Immature natural killer cell (primary cell): ENCODE results near the gene FILIP1L. TPM values are rescaled to one million over a fixed set of nuclear protein-coding genes. Genes with fewer than 3 reads are reported as not detected.

Source experiments
- DNase-seq, 3 donors: peaks; one replicate each; pipeline ENCODE4 v3.0.0; 2022; ENCODE audit warnings: mixed read lengths in 1 of 3
- H3K27ac Mint-ChIP-seq, 6 donors: one replicate each; pipeline ENCODE4 v1.8.0; 2020; ENCODE audit warnings: mixed read lengths in 6 of 6, mild to moderate bottlenecking in 5 of 6, inconsistent platforms in 4 of 6, moderate library complexity in 3 of 6
- H3K27me3 Mint-ChIP-seq, 3 donors: one replicate each; pipeline ENCODE4 v1.8.0; 2020 to 2021; ENCODE audit warnings: low read depth in 3 of 3, mild to moderate bottlenecking in 3 of 3, mixed read lengths in 3 of 3, moderate library complexity in 3 of 3, inconsistent platforms in 1 of 3
- H3K36me3 Mint-ChIP-seq, 3 donors: one replicate each; pipeline ENCODE4 v1.8.0; 2020; ENCODE audit warnings: mixed read lengths in 3 of 3, inconsistent platforms in 2 of 3, mild to moderate bottlenecking in 2 of 3
- H3K4me1 Mint-ChIP-seq, 2 donors: one replicate each; pipeline ENCODE4 v1.8.0; 2020; ENCODE audit warnings: inconsistent platforms in 2 of 2, mild to moderate bottlenecking in 2 of 2, mixed read lengths in 2 of 2, moderate library complexity in 1 of 2
- H3K4me3 Mint-ChIP-seq, 5 donors: one replicate each; pipeline ENCODE4 v1.8.0; 2020; ENCODE audit warnings: mild to moderate bottlenecking in 5 of 5, mixed read lengths in 5 of 5, inconsistent platforms in 3 of 5, moderate library complexity in 3 of 5
- H3K9me3 Mint-ChIP-seq, 6 donors: one replicate each; pipeline ENCODE4 v1.8.0; 2020; ENCODE audit warnings: mild to moderate bottlenecking in 6 of 6, mixed read lengths in 6 of 6, inconsistent platforms in 4 of 6, moderate library complexity in 3 of 6
- polyA plus RNA-seq, 3 donors: library from polyadenylated mRNA; unstranded; fragments of 300-500 nt; fragmentation: Illumina TruSeq; gene quantifications; one replicate each; pipeline ENCODE4 v1.2.3, GENCODE V29; 2021

Gene FILIP1L
- polyA plus RNA-seq = under 1 TPM in 1 of 3 donors, not detected in 2; 0.09 TPM

DNA sequence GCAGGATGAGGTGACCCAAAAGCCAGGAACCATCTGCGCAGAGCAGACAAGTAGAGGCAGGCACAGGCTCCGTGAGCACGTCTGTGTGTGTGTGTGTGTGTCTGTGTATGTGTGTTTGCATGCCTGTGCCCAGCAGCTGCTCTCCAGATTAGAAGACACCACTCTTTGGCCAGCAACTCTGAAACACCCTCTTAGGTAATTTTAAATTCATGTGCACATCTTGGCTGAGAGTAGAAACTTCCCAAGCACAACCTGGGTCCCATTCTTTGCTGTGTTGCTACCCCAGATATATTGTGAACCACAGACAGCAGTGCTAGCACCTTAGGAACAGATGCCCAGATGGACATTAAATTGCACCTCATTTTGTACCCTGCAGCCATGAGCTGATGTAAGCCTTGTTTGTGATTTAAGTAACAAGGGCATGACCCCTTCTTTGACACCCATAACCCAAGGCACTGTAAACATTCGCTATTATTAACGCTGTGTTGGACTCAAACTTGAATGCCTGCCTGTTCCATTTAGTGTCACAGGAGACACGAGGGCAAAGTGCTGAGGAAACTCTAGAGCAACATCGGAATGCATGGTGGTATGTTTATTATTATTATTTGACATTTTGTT is at the start of gene FILIP1L:
Gene FILIP1L (minus strand): TSS at position 89 of the 618 bp plus-strand sequence.
- no peaks in the 10 kb centered on the region for H3K9me3 Mint-ChIP-seq
- no peak within 1 kb of the TSS for H3K4me3 Mint-ChIP-seq
- H3K4me1 Mint-ChIP-seq = no peaks in the 10 kb centered on the region
- no peaks in the 10 kb centered on the region for H3K27me3 Mint-ChIP-seq
- H3K27ac Mint-ChIP-seq = no peak within 1 kb of the TSS
- no peak for DNase-seq
- peaks cover 0 to 5% (median 0%) of the 10 kb centered on the region in 3 donors for H3K36me3 Mint-ChIP-seq

DNA sequence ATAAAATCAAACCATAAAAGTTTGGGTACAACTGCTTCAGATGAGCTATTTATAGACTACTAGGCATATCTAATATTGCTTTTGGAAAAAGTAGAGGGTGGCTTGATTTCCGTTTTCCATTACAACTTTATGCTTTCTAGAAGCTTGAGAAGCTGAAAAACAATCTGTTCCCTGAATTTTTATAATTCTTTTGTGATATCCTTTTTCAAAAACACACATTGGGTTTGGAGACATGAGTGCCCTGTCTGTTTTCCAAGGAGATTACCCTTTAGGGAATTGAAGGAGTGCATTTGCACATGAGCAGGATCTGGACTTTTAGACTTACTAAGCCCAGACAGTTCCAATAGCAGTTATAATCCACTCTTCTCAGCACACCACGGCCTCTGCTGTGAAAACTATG is 49.5 kb upstream of the FILIP1L start:
- no peak overlapping the region for H3K4me3 Mint-ChIP-seq
- H3K4me1 Mint-ChIP-seq = no peaks in the 10 kb centered on the region
- no peaks in the 10 kb centered on the region for H3K27me3 Mint-ChIP-seq
- H3K36me3 Mint-ChIP-seq = peaks cover 0 to 11% (median 5%) of the 10 kb centered on the region in 3 donors
- no peak for DNase-seq
- no peaks in the 10 kb centered on the region for H3K9me3 Mint-ChIP-seq
- H3K27ac Mint-ChIP-seq = no peak overlapping the region

DNA sequence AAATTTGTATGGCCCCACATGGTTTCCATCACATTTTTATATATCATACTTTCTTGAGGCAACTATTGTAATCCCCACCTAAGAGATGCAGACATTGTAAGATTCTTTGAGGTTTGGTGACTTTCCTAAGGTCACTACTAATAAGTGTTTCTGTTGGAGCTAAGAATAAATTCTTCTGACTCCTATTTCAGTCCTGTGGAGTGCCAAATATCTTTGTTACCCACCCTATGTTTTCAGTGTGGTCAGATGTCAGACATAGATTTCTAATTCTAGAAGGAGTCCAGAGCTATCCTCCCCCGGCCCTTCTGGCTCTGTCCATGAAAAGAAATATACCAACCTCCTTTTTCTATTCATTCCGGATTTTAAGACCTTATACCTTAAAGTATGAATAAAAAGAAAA is 46.2 kb upstream of the FILIP1L start:
- H3K9me3 Mint-ChIP-seq = peaks cover 7 to 12% (median 11%) of the 10 kb centered on the region in 6 donors
- no peaks in the 10 kb centered on the region for H3K27me3 Mint-ChIP-seq
- H3K4me3 Mint-ChIP-seq = no peak overlapping the region
- no peak for DNase-seq
- H3K36me3 Mint-ChIP-seq = peaks cover 7 to 13% (median 10%) of the 10 kb centered on the region in 3 donors
- H3K4me1 Mint-ChIP-seq = no peaks in the 10 kb centered on the region
- no peak overlapping the region for H3K27ac Mint-ChIP-seq

DNA sequence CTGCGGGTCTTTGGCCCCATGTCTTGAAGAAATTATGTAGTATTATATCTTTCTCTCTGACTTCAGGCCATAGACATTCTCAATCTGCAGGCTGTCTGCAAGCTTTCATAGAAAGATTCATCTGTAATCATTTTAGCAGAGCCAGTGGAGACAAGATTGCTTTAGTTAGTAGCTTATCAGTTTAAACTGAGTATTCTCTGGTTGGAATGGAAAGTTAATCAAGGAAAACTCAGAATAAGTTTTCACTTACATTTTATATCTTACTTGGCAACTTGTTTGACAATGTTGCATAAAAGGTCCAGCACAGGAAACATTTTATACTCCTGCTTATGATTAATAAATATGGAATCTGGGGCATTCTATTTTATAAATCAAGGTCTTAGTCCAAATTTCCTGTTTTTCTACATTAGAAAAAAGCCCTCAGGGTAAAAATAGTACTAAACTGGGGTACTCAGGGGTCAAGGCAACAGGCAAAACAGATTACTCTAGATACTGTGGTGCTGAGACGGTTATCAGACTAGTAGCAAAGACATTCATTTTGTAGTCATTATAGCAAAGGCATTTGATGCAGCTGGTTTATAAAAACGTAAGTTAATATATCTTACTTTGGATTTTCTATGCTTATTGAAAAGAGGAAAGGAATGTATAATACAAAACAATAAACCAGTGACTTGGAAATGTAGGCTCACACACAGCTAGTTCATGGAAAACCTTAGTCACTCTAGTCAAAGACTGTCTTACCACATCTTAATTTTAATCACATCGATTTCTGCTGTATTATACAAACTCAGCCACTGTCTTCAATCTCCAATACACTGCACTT is 45.2 kb upstream of the FILIP1L start:
- H3K4me1 Mint-ChIP-seq = no peaks in the 10 kb centered on the region
- no peak overlapping the region for H3K27ac Mint-ChIP-seq
- H3K9me3 Mint-ChIP-seq = peaks cover 7 to 20% (median 17%) of the 10 kb centered on the region in 6 donors
- no peaks in the 10 kb centered on the region for H3K27me3 Mint-ChIP-seq
- H3K36me3 Mint-ChIP-seq = peaks cover 14 to 19% (median 18%) of the 10 kb centered on the region in 3 donors
- H3K4me3 Mint-ChIP-seq = no peak overlapping the region
- no peak for DNase-seq

DNA sequence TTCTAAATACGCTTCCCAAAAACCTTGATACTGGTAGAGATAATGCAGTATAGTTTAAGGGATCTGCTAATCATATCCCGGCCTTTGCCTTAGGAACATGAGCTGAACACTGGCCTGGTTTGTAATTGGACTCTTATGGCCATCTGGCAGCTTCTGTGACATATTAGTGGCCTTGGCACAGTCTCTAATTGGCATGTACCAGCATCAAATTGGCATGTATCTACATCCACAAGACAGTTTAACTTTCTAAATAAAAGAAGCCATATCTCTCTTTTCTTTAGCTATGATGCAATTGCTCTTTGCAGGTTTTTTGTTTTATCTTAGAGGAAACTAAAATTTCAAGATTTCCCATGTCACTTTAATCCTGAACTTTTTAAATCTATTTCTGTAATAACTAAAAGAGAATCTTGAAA is 44.6 kb upstream of the FILIP1L start:
- H3K27ac Mint-ChIP-seq = no peak overlapping the region
- H3K9me3 Mint-ChIP-seq = peaks cover 7 to 20% (median 17%) of the 10 kb centered on the region in 6 donors
- H3K4me1 Mint-ChIP-seq = no peaks in the 10 kb centered on the region
- DNase-seq = no peak
- H3K4me3 Mint-ChIP-seq = no peak overlapping the region
- H3K27me3 Mint-ChIP-seq = no peaks in the 10 kb centered on the region
- H3K36me3 Mint-ChIP-seq = peaks cover 14 to 19% (median 18%) of the 10 kb centered on the region in 3 donors

DNA sequence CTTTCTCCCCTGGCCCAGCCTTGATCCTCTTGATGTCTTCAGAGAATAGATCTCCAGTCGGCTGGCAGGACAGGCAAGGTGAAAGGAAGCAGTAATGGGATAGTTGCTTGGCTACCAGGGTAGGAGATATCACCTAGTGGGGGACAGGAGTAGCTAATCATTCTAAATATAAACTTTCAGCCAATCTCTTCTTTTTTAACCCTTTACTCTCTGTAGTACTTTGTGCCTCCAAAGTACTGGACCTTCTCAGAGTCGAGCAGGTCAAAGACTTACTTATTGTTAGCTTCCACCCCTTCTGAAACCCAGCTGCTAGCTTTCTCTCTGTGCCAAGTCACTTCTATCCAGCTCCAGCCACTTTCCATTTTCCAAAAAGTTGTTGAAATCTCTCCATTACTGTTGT is 43.4 kb upstream of the FILIP1L start:
- H3K36me3 Mint-ChIP-seq = peaks cover 15 to 28% (median 23%) of the 10 kb centered on the region in 3 donors
- peaks cover 7 to 20% (median 17%) of the 10 kb centered on the region in 6 donors for H3K9me3 Mint-ChIP-seq
- no peak overlapping the region for H3K27ac Mint-ChIP-seq
- H3K4me3 Mint-ChIP-seq = no peak overlapping the region
- H3K27me3 Mint-ChIP-seq = no peaks in the 10 kb centered on the region
- H3K4me1 Mint-ChIP-seq = no peaks in the 10 kb centered on the region
- no peak for DNase-seq

DNA sequence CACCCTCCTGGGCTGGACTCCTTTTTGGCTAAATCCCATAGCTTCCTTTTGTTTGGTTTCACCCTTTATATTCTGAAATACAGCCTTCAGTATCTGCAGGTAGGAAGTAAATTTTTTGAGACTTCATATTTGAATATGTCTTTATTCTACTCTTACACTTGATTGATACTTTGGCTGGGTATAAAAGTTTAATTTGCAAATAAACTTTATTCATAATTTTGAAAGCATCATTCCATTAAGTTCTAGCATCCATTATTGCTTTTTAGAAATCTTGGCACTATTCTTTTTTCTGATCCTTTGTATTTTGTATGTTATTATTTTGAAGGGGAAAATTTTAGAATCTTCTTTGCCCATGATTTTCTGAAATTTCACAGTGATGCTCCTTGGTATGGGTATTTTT is 41.3 kb upstream of the FILIP1L start:
- Mint-ChIP-seq H3K27ac (no peak overlapping the region), H3K9me3 (peaks cover 7 to 20% (median 17%) of the 10 kb centered on the region in 6 donors), H3K4me1 (no peaks in the 10 kb centered on the region), H3K4me3 (no peak overlapping the region), H3K27me3 (no peaks in the 10 kb centered on the region), H3K36me3 (peaks cover 19 to 38% (median 23%) of the 10 kb centered on the region in 3 donors)
- DNase-seq = no peak

DNA sequence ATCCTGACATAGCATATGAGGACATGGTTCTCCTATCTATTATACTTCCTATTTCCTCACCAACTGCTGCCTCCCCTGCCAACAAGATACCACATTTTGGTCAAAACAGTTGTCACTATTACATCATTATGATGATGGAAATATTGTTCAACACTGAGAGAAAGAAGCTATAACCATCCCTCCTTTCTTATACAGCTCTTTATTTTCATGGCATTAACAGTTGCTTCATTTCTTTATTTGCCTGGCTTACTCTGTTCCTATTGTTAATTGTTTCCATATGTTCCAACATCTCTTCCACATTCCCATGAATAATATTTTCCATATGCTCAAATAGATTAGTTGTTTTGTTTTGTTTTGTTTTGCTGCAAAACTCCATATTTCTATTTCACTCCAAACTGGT is 40.8 kb upstream of the FILIP1L start:
- no peak overlapping the region for H3K27ac Mint-ChIP-seq
- no peaks in the 10 kb centered on the region for H3K27me3 Mint-ChIP-seq
- H3K36me3 Mint-ChIP-seq = peaks cover 19 to 40% (median 23%) of the 10 kb centered on the region in 3 donors
- DNase-seq = no peak
- no peak overlapping the region for H3K4me3 Mint-ChIP-seq
- H3K4me1 Mint-ChIP-seq = no peaks in the 10 kb centered on the region
- H3K9me3 Mint-ChIP-seq = peaks cover 7 to 20% (median 17%) of the 10 kb centered on the region in 6 donors

DNA sequence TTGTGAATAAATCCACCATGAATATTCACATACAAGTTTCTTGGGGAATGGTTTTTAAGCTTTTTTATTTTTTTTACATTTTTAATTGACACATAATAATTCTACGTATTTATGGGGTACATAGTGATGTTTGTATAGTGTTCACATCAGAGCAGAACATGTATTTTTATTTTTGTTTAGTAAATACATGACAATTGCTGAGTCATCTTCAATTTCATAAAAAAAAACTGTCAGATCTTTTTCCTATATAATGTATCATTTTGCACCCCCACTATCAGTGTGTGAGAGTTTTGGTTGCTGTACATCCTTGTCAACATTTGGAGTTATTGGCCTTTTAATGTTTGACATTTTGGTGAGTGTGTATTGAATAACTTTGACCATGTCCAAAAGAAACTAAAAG is 39.9 kb upstream of the FILIP1L start:
- H3K27ac Mint-ChIP-seq = no peak overlapping the region
- H3K36me3 Mint-ChIP-seq = peaks cover 19 to 44% (median 27%) of the 10 kb centered on the region in 3 donors
- peaks cover 7 to 20% (median 17%) of the 10 kb centered on the region in 6 donors for H3K9me3 Mint-ChIP-seq
- H3K4me3 Mint-ChIP-seq = no peak overlapping the region
- no peak for DNase-seq
- no peaks in the 10 kb centered on the region for H3K4me1 Mint-ChIP-seq
- no peaks in the 10 kb centered on the region for H3K27me3 Mint-ChIP-seq

DNA sequence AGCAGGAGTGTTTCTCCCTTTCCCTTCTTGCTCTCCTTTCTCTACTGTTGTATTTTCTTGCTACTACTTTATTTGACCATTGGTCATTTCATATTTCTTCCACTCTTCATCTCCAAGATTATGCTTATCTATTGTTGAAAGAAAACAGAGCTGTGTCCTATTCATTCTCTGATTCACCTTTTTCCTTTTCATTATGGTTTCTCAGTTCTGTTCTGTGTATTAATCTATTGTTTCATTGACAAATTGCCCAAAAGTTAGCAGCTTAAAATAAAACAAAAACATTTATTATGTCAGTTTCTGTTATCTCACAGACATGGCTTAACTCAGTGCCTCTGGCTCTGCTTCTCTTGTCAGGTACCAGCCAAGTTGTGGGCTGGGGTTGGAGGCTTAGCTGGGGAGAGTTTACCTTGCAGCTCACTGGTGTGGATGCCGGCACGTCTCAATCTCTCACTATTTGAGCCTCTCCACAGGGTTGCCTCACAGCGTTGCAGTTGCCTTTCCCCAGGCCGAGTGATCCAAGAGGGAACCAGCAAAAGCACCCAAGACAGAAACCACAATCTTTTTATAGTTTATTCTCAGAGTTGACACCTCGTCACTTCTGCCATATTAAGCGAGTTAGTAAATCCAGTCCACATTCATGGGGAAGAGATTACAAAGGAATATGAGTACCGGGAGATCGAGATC is 36.9 kb upstream of the FILIP1L start:
- Mint-ChIP-seq H3K4me3 (no peak overlapping the region), H3K27me3 (no peaks in the 10 kb centered on the region), H3K4me1 (no peaks in the 10 kb centered on the region), H3K36me3 (peaks cover 12 to 42% (median 25%) of the 10 kb centered on the region in 3 donors), H3K27ac (no peak overlapping the region), H3K9me3 (peaks cover 0 to 12% (median 9%) of the 10 kb centered on the region in 6 donors)
- no peak for DNase-seq

DNA sequence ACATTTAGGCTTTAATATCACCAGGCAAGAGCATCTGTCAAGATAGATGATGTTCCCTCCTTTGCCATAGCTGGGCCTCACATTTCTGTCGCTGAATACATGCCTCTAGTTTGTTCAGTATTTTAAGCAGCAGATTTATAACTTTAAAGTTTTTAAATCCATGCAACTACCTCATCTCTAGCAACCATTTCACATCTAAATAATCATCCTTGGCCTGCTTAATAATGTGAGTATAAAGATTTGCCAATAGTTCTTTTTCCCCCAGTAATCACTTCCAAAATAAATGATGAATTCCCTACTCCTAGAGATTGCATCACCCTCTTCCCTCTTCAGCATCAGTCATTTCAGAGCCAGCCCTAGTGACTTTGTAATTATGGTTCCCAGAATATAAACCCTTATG is 36.2 kb upstream of the FILIP1L start:
- Mint-ChIP-seq H3K4me3 (no peak overlapping the region), H3K27me3 (no peaks in the 10 kb centered on the region), H3K9me3 (peaks cover 0 to 8% (median 6%) of the 10 kb centered on the region in 6 donors), H3K4me1 (no peaks in the 10 kb centered on the region), H3K27ac (no peak overlapping the region), H3K36me3 (peaks cover 12 to 41% (median 21%) of the 10 kb centered on the region in 3 donors)
- DNase-seq = no peak

DNA sequence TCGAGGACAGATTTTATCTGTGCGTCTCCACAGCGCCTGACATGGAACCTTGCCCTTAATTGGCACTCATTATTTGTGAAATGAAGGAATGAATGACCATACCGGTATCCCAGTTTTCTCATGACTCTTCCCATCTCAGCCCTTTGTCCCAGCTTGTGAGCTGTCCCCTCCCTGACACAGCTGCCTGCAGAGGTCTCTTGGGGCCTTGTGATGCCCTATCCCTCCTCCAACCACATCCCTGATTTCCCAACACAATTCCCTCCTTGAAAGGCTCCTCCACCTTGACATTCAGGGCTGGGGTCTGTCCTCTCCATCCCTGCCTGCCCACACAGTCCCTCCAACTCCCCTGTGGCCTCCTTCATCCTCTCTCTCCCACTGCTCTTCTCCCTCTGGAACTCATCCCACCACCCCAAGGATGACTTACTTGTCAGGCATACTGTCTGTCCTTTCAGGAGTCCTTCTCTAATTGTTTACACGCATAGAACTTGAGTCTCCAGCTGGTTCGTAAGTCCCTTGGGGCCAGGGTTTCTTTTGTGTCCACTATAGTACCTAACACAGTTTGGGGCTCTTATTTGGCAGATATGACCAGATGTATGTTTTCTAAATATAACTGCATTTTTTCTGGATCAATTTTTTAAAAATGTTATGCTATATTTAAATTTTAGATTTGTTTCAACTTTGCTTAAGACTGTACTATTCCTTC is 35.6 kb upstream of the FILIP1L start:
- H3K9me3 Mint-ChIP-seq = peaks cover 0 to 2% (median under 1%) of the 10 kb centered on the region in 6 donors
- H3K27ac Mint-ChIP-seq = no peak overlapping the region
- H3K4me3 Mint-ChIP-seq = no peak overlapping the region
- DNase-seq = no peak
- no peaks in the 10 kb centered on the region for H3K4me1 Mint-ChIP-seq
- H3K27me3 Mint-ChIP-seq = no peaks in the 10 kb centered on the region
- H3K36me3 Mint-ChIP-seq = peaks cover 6 to 35% (median 15%) of the 10 kb centered on the region in 3 donors

DNA sequence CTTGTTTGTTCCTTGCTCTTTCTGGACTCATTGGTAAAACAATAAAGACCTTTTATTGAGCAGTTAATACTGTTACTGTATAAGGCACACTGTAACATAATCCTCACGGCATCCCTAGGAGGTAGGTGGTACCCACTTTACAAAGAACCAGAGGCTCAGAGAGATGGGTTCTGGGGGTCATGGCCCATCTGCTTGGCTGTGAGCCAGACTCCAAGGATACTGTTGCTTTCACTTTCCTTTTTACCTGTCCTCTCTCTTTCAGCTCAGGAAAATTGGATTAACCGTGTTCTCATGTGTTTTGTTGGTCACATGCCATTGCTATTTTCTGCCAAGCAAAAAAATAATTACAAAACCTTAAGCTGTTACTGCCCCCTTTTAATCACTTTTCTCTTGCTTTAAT is 34.8 kb upstream of the FILIP1L start:
- DNase-seq = no peak
- Mint-ChIP-seq H3K36me3 (peaks cover 5 to 35% (median 14%) of the 10 kb centered on the region in 3 donors), H3K27ac (no peak overlapping the region)

More for the DNA sequence above, 34.8 kb upstream of the FILIP1L start:
- Mint-ChIP-seq H3K4me1 (peaks cover 0 to 2% of the 10 kb centered on the region in 2 donors), H3K9me3 (no peaks in the 10 kb centered on the region), H3K27me3 (no peaks in the 10 kb centered on the region), H3K4me3 (no peak overlapping the region)
